OCI-LY1 (cell line): ENCODE data around the gene TMEM184A.

Experiments used
- H2AFZ ChIP-seq: fragments of 200-600 bp; sonication (generic), shearing (Covaris generic); 2 replicates; pipeline ENCODE4 v1.6.0; 2014; ENCODE audit warnings: antibody characterized with exemption, mild to moderate bottlenecking, low read length
- H3F3A ChIP-seq: fragments of 200-600 bp; sonication (generic), shearing (Covaris generic); 2 replicates; pipeline ENCODE4 v1.6.0; 2014; ENCODE audit warnings: mild to moderate bottlenecking, antibody characterized with exemption, low read length, moderate library complexity; ENCODE audit not compliant: insufficient read depth
- H3K27ac ChIP-seq: fragments of 200-600 bp; sonication (generic); 2 replicates; pipeline ENCODE4 v1.5.1; 2014; ENCODE audit warnings: low read length, mixed run types, mild to moderate bottlenecking, low read depth; ENCODE audit not compliant: poor library complexity, severe bottlenecking
- H3K27me3 ChIP-seq: fragments of 200-600 bp; sonication (generic); 2 replicates; pipeline ENCODE4 v1.6.0; 2014; ENCODE audit warnings: antibody characterized with exemption, mild to moderate bottlenecking, low read length, moderate library complexity; ENCODE audit not compliant: insufficient read depth
- H3K36me3 ChIP-seq: fragments of 200-600 bp; sonication (generic); 2 replicates; pipeline ENCODE4 v1.6.1; 2014; ENCODE audit warnings: mild to moderate bottlenecking, antibody characterized with exemption, low read length, moderate library complexity, mixed read lengths; ENCODE audit not compliant: insufficient read depth
- H3K4me1 ChIP-seq: fragments of 200-600 bp; sonication (generic); 2 replicates; pipeline ENCODE4 v1.5.1; 2014; ENCODE audit warnings: mild to moderate bottlenecking, low read length, moderate library complexity; ENCODE audit not compliant: insufficient read depth, severe bottlenecking
- H3K4me2 ChIP-seq: fragments of 200-600 bp; sonication (generic), shearing (Covaris generic); 2 replicates; pipeline ENCODE4 v1.6.1; 2014; ENCODE audit warnings: low read length
- H3K4me3 ChIP-seq: fragments of 200-600 bp; sonication (generic); 2 replicates; pipeline ENCODE4 v1.5.1; 2014; ENCODE audit warnings: low read length, low read depth, mild to moderate bottlenecking, mixed read lengths; ENCODE audit not compliant: poor library complexity, severe bottlenecking
- H3K79me2 ChIP-seq: fragments of 200-600 bp; shearing (Covaris generic); 2 replicates; pipeline ENCODE4 v1.6.1; 2016; ENCODE audit warnings: mixed run types, low read length, mixed read lengths; ENCODE audit not compliant: insufficient read depth
- H3K9ac ChIP-seq: fragments of 200-600 bp; sonication (generic), shearing (Covaris generic); 2 replicates; pipeline ENCODE4 v1.6.1; 2014; ENCODE audit warnings: mild to moderate bottlenecking, low read length, mixed read lengths
- H3K9me2 ChIP-seq: fragments of 200-600 bp; sonication (generic), shearing (Covaris generic); 2 replicates; pipeline ENCODE4 v1.6.1; 2014; ENCODE audit warnings: low read depth, mild to moderate bottlenecking, low read length, mixed read lengths
- H3K9me3 ChIP-seq: fragments of 200-600 bp; shearing (Covaris generic); 2 replicates; pipeline ENCODE4 v1.6.1; 2014; ENCODE audit warnings: low read length, mixed read lengths
- H4K20me1 ChIP-seq: fragments of 200-600 bp; sonication (generic), shearing (Covaris generic); 2 replicates; pipeline ENCODE4 v1.6.0; 2016; ENCODE audit warnings: mild to moderate bottlenecking, low read length; ENCODE audit not compliant: insufficient read depth
- CTCF ChIP-seq: fragments of 200-600 bp; sonication (generic), shearing (Covaris generic); IDR thresholded peaks from 2 replicates; pipeline ENCODE4 v1.5.1; 2017; ENCODE audit warnings: mild to moderate bottlenecking, antibody characterized with exemption, low read length, moderate library complexity, mixed read lengths
- EZH2 ChIP-seq: fragments of 200-600 bp; sonication (generic), shearing (Covaris generic); IDR thresholded peaks from 2 replicates; pipeline ENCODE4 v1.8.0; 2017; ENCODE audit warnings: borderline replicate concordance, mixed run types, mild to moderate bottlenecking, antibody characterized with exemption, low read length, moderate library complexity, mixed read lengths

The TMEM184A gene

GRCh38 chr7:1580422-1581030 lies 24.5 kb upstream of the TMEM184A start:
- Histone ChIP-seq H3K9me2 (no peaks in the 10 kb centered on the region), H3K27ac (no peak overlapping the region), H3K79me2 (no peaks in the 10 kb centered on the region), H3K27me3 (0 out of 2 replicates have a peak, but pooled peaks cover 4% of the 10 kb centered on the region), H2AFZ (no peak overlapping the region), H3F3A (no peaks in the 10 kb centered on the region), H3K9ac (no peak overlapping the region), H4K20me1 (no peaks in the 10 kb centered on the region), H3K4me2 (no peak overlapping the region), H3K4me1 (no peaks in the 10 kb centered on the region), H3K9me3 (no peaks in the 10 kb centered on the region), H3K4me3 (no peak overlapping the region), H3K36me3 (no peaks in the 10 kb centered on the region)
- no peak for TF ChIP-seq EZH2
- TF ChIP-seq CTCF, result no peak

GRCh38 chr7:1579481-1580421 lies 23.7 kb upstream of the TMEM184A start:
- H3K27me3 ChIP-seq, result 0 out of 2 replicates have a peak, but pooled peaks cover under 1% of the 10 kb centered on the region
- H3F3A ChIP-seq, result no peaks in the 10 kb centered on the region
- no peaks in the 10 kb centered on the region for H3K79me2 ChIP-seq
- H2AFZ ChIP-seq, result no peak overlapping the region
- TF ChIP-seq EZH2 (no peak), CTCF (peak; percentile 82)
- no peaks in the 10 kb centered on the region for H3K9me3 ChIP-seq
- no peaks in the 10 kb centered on the region for H3K9me2 ChIP-seq
- H3K9ac ChIP-seq, result no peak overlapping the region
- no peak overlapping the region for H3K4me3 ChIP-seq
- no peaks in the 10 kb centered on the region for H4K20me1 ChIP-seq
- no peak overlapping the region for H3K27ac ChIP-seq
- no peaks in the 10 kb centered on the region for H3K4me1 ChIP-seq
- H3K36me3 ChIP-seq, result no peaks in the 10 kb centered on the region
- H3K4me2 ChIP-seq, result no peak overlapping the region

GRCh38 chr7:1578513-1578912 lies 22.5 kb upstream of the TMEM184A start:
- Histone ChIP-seq H3K4me2 (no peak overlapping the region), H4K20me1 (no peaks in the 10 kb centered on the region), H3K27ac (no peak overlapping the region), H3K9me3 (no peaks in the 10 kb centered on the region), H3K4me3 (no peak overlapping the region), H2AFZ (no peak overlapping the region), H3K27me3 (no peaks in the 10 kb centered on the region), H3K36me3 (no peaks in the 10 kb centered on the region), H3K4me1 (no peaks in the 10 kb centered on the region), H3K9me2 (no peaks in the 10 kb centered on the region), H3F3A (no peaks in the 10 kb centered on the region), H3K79me2 (no peaks in the 10 kb centered on the region), H3K9ac (no peak overlapping the region)
- TF ChIP-seq EZH2, result no peak
- TF ChIP-seq CTCF, result no peak
